Mammary epithelial cell (primary cell): ENCODE measurements around the gene EMILIN2.

Experiments
- EZH2 ChIP-seq: IDR thresholded peaks from 2 replicates; pipeline ENCODE4 v1.6.1; 2012; ENCODE audit warnings: low read length, inconsistent platforms, borderline replicate concordance
- TF ChIP-seq, protein P1 (sequence below), 2 donors: IDR thresholded peaks in 1 of 2; conservative IDR thresholded peaks in 1 of 2; 2 replicates each; pipeline ENCODE4 v1.5.1; 2011 to 2012; ENCODE audit warnings: inconsistent platforms in 2 of 2, low read length in 2 of 2, mild to moderate bottlenecking in 2 of 2, control low read depth in 1 of 2, low read depth in 1 of 2; ENCODE audit not compliant: insufficient read depth in 1 of 2; ENCODE audit errors: extremely low read depth in 1 of 2

DNA sequence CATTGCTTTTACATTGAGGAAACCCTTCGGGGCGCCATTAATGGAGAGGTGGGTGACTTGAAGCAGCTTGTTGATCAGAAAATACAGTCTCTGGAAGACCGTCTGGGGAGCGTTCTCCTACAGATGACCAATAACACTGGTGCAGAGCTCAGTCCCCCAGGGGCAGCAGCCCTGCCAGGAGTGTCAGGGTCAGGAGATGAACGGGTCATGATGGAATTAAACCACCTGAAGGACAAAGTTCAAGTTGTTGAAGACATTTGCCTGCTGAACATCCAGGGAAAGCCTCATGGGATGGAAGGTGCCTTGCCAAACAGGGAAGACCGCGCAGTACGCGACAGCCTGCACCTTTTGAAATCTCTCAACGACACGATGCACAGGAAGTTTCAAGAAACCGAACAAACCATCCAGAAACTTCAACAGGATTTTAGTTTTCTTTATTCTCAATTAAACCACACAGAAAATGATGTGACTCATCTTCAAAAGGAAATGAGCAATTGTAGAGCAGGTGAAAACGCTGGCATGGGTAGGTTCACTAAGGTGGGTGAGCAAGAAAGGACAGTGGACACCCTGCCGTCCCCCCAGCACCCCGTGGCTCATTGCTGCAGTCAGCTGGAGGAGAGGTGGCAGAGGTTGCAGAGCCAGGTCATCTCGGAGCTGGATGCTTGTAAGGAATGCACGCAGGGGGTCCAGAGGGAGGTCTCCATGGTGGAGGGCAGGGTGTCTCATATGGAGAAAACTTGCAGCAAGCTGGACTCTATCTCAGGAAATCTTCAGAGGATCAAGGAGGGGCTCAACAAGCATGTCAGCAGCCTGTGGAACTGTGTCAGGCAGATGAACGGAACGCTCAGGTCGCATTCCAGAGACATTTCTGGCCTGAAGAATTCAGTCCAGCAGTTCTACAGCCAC, 45.0 kb downstream of the EMILIN2 start:
- TF ChIP-seq, protein P1, sequence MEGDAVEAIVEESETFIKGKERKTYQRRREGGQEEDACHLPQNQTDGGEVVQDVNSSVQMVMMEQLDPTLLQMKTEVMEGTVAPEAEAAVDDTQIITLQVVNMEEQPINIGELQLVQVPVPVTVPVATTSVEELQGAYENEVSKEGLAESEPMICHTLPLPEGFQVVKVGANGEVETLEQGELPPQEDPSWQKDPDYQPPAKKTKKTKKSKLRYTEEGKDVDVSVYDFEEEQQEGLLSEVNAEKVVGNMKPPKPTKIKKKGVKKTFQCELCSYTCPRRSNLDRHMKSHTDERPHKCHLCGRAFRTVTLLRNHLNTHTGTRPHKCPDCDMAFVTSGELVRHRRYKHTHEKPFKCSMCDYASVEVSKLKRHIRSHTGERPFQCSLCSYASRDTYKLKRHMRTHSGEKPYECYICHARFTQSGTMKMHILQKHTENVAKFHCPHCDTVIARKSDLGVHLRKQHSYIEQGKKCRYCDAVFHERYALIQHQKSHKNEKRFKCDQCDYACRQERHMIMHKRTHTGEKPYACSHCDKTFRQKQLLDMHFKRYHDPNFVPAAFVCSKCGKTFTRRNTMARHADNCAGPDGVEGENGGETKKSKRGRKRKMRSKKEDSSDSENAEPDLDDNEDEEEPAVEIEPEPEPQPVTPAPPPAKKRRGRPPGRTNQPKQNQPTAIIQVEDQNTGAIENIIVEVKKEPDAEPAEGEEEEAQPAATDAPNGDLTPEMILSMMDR (conservative IDR thresholded peaks at IDR 0.05 in 1 of 2, IDR thresholded peaks at IDR 0.05 in 1 of 2; ENCODE audit: extremely low read depth in 1 of 2, insufficient read depth in 1 of 2, low read depth in 1 of 2, low read length in 2 of 2): no peak
- TF ChIP-seq EZH2: no peak
